K562 (cell line): ENCODE data around the gene AANAT. TPM values are rescaled to one million over a fixed set of nuclear protein-coding genes. Genes with fewer than 3 reads are reported as not detected.

Source experiments
- ATAC-seq: fragments of 200-7000 bp; cut with Tn5 transposase; 3 replicates; pipeline ENCODE4 v1.9.1; 2020; ENCODE audit warnings: moderate library complexity
- BruUV-seq: library from RNA; stranded (reverse); fragments of 400-500 nt; replicated peaks from 2 replicates; lab custom pipeline; 2021; lab: Mats Ljungman, UMichigan
- CTCF ChIA-PET: fragments of 300-600 bp; formaldehyde crosslinking; extraction: SDS; loops from one replicate; lab custom pipeline; 2021; ENCODE audit warnings: low intra/inter-chr PET ratio; lab: Yijun Ruan, JAX
- POLR2A ChIA-PET: fragments of 300-600, 350-650 bp; sonication (Branson Sonifier 250); formaldehyde crosslinking; extraction: SDS; loops from one replicate; lab custom pipeline; 2021; ENCODE audit warnings: antibody characterized with exemption, inconsistent platforms; lab: Yijun Ruan, JAX
- DNase-seq, 4 experiments: peaks; one replicate each; pipeline versions ENCODE4 v3.0.0 to v3.0.0-alpha.2; 2011 to 2018; ENCODE audit warnings: low spot score in 3 of 4, mixed read lengths in 3 of 4; ENCODE audit errors: extremely low read depth in 1 of 4
- FAIRE-seq: peaks from 2 replicates; lab custom pipeline; 2011; peaks lifted over from hg19 to GRCh38; lab: Jason Lieb, UNC
- H2AFZ ChIP-seq: 2 replicates; pipeline ENCODE4 v1.6.0; 2011; ENCODE audit warnings: low read depth, low read length, control low read depth, inconsistent platforms
- H3K27ac ChIP-seq: fragments of 200-600 bp; 3 replicates; pipeline ENCODE4 v1.8.0; 2011; ENCODE audit warnings: low read depth, mild to moderate bottlenecking, control low read depth, inconsistent platforms, low read length, moderate library complexity, mixed read lengths; ENCODE audit errors: extremely low read depth
- H3K27me3 ChIP-seq, 2 experiments: fragments of 300-600 bp in 1 of 2; 2 replicates in 1 of 2; 3 replicates in 1 of 2; pipeline versions ENCODE4 v1.6.0 to v1.8.0; 2011; ENCODE audit warnings: inconsistent platforms in 2 of 2, low read length in 2 of 2, mild to moderate bottlenecking in 1 of 2, mixed read lengths in 1 of 2, moderate library complexity in 1 of 2; ENCODE audit not compliant: control insufficient read depth in 2 of 2, insufficient read depth in 2 of 2
- H3K36me3 ChIP-seq: fragments of 300-600 bp; 3 replicates; pipeline ENCODE4 v1.8.0; 2011; ENCODE audit warnings: mild to moderate bottlenecking, low read length, inconsistent platforms; ENCODE audit not compliant: control insufficient read depth, insufficient read depth
- H3K4me1 ChIP-seq, 2 experiments: fragments of 200-600 bp in 1 of 2; replicated peaks in 1 of 2; 2 replicates in 1 of 2; 3 replicates in 1 of 2; pipeline versions ENCODE4 v1.5.1 to v1.8.0; 2011; ENCODE audit warnings: inconsistent platforms in 2 of 2, low read length in 2 of 2, mild to moderate bottlenecking in 1 of 2, mixed read lengths in 1 of 2, moderate library complexity in 1 of 2; ENCODE audit not compliant: control insufficient read depth in 2 of 2, insufficient read depth in 2 of 2
- H3K4me2 ChIP-seq: 2 replicates; pipeline ENCODE4 v1.6.1; 2011; ENCODE audit warnings: low read length, control low read depth, inconsistent platforms, mixed read lengths; ENCODE audit not compliant: insufficient read depth
- H3K4me3 ChIP-seq: fragments of 200-600 bp; sonication (generic), shearing (Covaris generic); 2 replicates; pipeline ENCODE4 v1.5.1; 2016; ENCODE audit warnings: control low read depth, inconsistent platforms
- H3K79me2 ChIP-seq: fragments of 200-600 bp; 3 replicates; pipeline ENCODE4 v1.8.0; 2011; ENCODE audit warnings: low read length, inconsistent platforms; ENCODE audit not compliant: control insufficient read depth, insufficient read depth
- H3K9ac ChIP-seq, 2 experiments: 2 replicates each; pipeline versions ENCODE4 v1.6.0 to v1.6.1; 2011; ENCODE audit warnings: low read depth in 2 of 2, low read length in 2 of 2, control low read depth in 1 of 2, inconsistent platforms in 1 of 2, mild to moderate bottlenecking in 1 of 2, mixed read lengths in 1 of 2; ENCODE audit not compliant: insufficient read depth in 1 of 2
- H3K9me1 ChIP-seq: one replicate; pipeline ENCODE4 v1.6.0; 2011; ENCODE audit warnings: inconsistent platforms, mild to moderate bottlenecking, low read length, moderate library complexity; ENCODE audit not compliant: control insufficient read depth, insufficient read depth
- H3K9me3 ChIP-seq: replicated peaks from 2 replicates; pipeline ENCODE4 v1.5.1; 2011; ENCODE audit warnings: low read depth, low read length, inconsistent platforms; ENCODE audit not compliant: control insufficient read depth, insufficient read depth
- H4K20me1 ChIP-seq: replicated peaks from 2 replicates; pipeline ENCODE4 v1.6.1; 2011; ENCODE audit warnings: low read length, inconsistent platforms, mixed read lengths; ENCODE audit not compliant: control insufficient read depth, insufficient read depth
- BMI1 ChIP-seq: fragments of 150-350 bp; IDR thresholded peaks from 2 replicates; pipeline ENCODE4 v1.6.1; 2014; ENCODE audit warnings: low read length
- CBX8 ChIP-seq: fragments of 200-600 bp; sonication (generic); IDR thresholded peaks from 2 replicates; pipeline ENCODE4 v1.6.1; 2012; ENCODE audit warnings: borderline replicate concordance, mixed run types, low read depth, mild to moderate bottlenecking, moderate library complexity, mixed read lengths, low read length, control low read depth, inconsistent platforms; ENCODE audit not compliant: poor library complexity, severe bottlenecking; ENCODE audit errors: extremely low read depth
- HDAC3 ChIP-seq: fragments of 450-650 bp; IDR thresholded peaks from 2 replicates; pipeline ENCODE4 v1.6.1; 2018; ENCODE audit warnings: borderline replicate concordance, mild to moderate bottlenecking, moderate library complexity; ENCODE audit not compliant: partially characterized antibody
- HLTF ChIP-seq: fragments of 450-650 bp; IDR thresholded peaks from 2 replicates; pipeline ENCODE4 v1.6.1; 2016
- NFE2L1 ChIP-seq: fragments of 450-650 bp; IDR thresholded peaks from 2 replicates; pipeline ENCODE4 v1.6.1; 2016; ENCODE audit warnings: missing genetic modification characterization, low read depth, mild to moderate bottlenecking, missing compliant biosample characterization, moderate library complexity, borderline replicate concordance
- RNF219 ChIP-seq: fragments of 250-450 bp; sonication (Bioruptor Pico); IDR thresholded peaks from 2 replicates; pipeline ENCODE4 v1.5.0; 2022; ENCODE audit warnings: mild to moderate bottlenecking
- TRIM25 ChIP-seq: fragments of 450-650 bp; IDR thresholded peaks from 2 replicates; pipeline ENCODE4 v1.7.0; 2016; ENCODE audit warnings: borderline replicate concordance
- YBX1 ChIP-seq: fragments of 450-650 bp; IDR thresholded peaks from 2 replicates; pipeline ENCODE4 v1.7.1; 2016; ENCODE audit warnings: mild to moderate bottlenecking
- ZNF165 ChIP-seq: fragments of 250-450 bp; sonication (Bioruptor Pico); IDR thresholded peaks from 2 replicates; pipeline ENCODE4 v1.4.0; 2020; ENCODE audit warnings: borderline replicate concordance
- ZNF224 ChIP-seq: sonication (generic); formaldehyde crosslinking; IDR thresholded peaks from 2 replicates; pipeline ENCODE4 v1.8.0; 2022; ENCODE audit warnings: mild to moderate bottlenecking, missing genetic modification reagents
- ZNF592 ChIP-seq: fragments of 450-650 bp; IDR thresholded peaks from 2 replicates; pipeline ENCODE4 v1.6.1; 2017; ENCODE audit warnings: antibody characterized with exemption, mild to moderate bottlenecking
- ZNF79 ChIP-seq: fragments of 250-450 bp; sonication (Bioruptor Pico); IDR thresholded peaks from 2 replicates; pipeline ENCODE4 v1.4.0; 2020; ENCODE audit warnings: low read depth, mild to moderate bottlenecking, moderate library complexity
- WGBS: fragments of 100-300 bp; shearing (Covaris generic); methylation state at CpG from one replicate; pipeline ENCODE4 v1.1.6; 2016; ENCODE audit warnings: low coverage, mixed read lengths; ENCODE audit not compliant: insufficient coverage; ENCODE audit errors: missing lambda C conversion rate; 5-methylcytosine and 5-hydroxymethylcytosine counted together
- in situ Hi-C: fragments of 300-500 bp; cut with MboI; formaldehyde crosslinking; loops from 4 replicates; pipeline ENCODE4 v1.15.0; 2018; ENCODE audit warnings: inconsistent platforms, mixed read lengths
- intact Hi-C: fragments of 100-400 bp; cut with micrococcal nuclease; formaldehyde crosslinking; loops from 2 replicates; pipeline ENCODE4 v1.14.2; 2022
- polyA plus RNA-seq, 8 experiments: library from polyadenylated mRNA; depleted of rRNA in 4 of 8; stranded (reverse) in 5 of 8; unstranded in 3 of 8; fragments of >200 nt; fragmentation: Nextera tagmentation in 2 of 8; fragmentation: Illumina TruSeq in 1 of 8; extraction: Ambion mirVana in 2 of 8; extraction: Trizol in 1 of 8; gene quantifications; 2 replicates each; pipeline versions ENCODE4 v1.2.1 to v1.2.3, GENCODE V29; 2011 to 2014; ENCODE audit warnings: inconsistent platforms in 1 of 8, missing spikeins in 1 of 8
- total RNA-seq, 7 experiments: library from RNA; depleted of rRNA in 6 of 7; stranded (reverse); fragments of >200 nt in 6 of 7; fragmentation: Illumina TruSeq in 2 of 7; extraction: Trizol in 2 of 7; gene quantifications; 2 replicates each; pipeline versions ENCODE4 v1.2.1 to v1.2.3, GENCODE V29; 2011 to 2021; ENCODE audit warnings: low replicate concordance in 1 of 7

Gene AANAT
- total and polyA plus RNA-seq, 9 of the 15 experiments (the other 6 are each of a cell fraction or from before 2014, with no cell fraction given) = not detected

GRCh38 chr17:76446449-76447231, 20.8 kb upstream of the AANAT start:
- Histone ChIP-seq H3K9me1 (no peaks in the 10 kb centered on the region), H3K4me3 (no peak overlapping the region), H3K4me1 (peaks cover 53 to 66% of the 10 kb centered on the region in 2 experiments), H3K4me2 (peak overlapping the region; percentile 69), H3K27ac (peak overlapping the region; percentile 46), H3K36me3 (0 out of 3 replicates have a peak, but pooled peaks cover 4% of the 10 kb centered on the region), H3K9me3 (no peaks in the 10 kb centered on the region), H2AFZ (no peak overlapping the region), H3K9ac (peak overlapping the region in 1 of 2 experiments; percentile 53; a peak in 1 of 4 replicates), H4K20me1 (peaks cover 44% of the 10 kb centered on the region), H3K79me2 (peaks cover 99% of the 10 kb centered on the region), H3K27me3 (no peaks in the 10 kb centered on the region)
- FAIRE-seq = peak; percentile 85
- peak; percentile 37 for ATAC-seq
- DNase-seq = peak; percentile 44 to 74 (median 56)
- BruUV-seq = no TSS peak
- intact Hi-C loops (no loop called here), in situ Hi-C loops (no loop called here)
- CTCF ChIA-PET = no interaction called here
- 30% methylated on average over 9 of the region's 9 CpGs for WGBS
- POLR2A ChIA-PET = interaction anchor here (1.1 to 1.2 kb wide), 2 partner anchors 10 to 154 kb away, joined by 3 to 4 read pairs; no protein-coding TSS in a partner anchor
- 0 out of 2 replicates have a peak, but pooled peaks have one; percentile 68 for TF ChIP-seq HLTF
- TF ChIP-seq ZNF224 (CRISPR knock-in tag) = no peak
- no peak for TF ChIP-seq YBX1
- TF ChIP-seq TRIM25 = no peak
- TF ChIP-seq ZNF592 = peak; percentile 30; the same call in 1 of the 2 replicates
- TF ChIP-seq CBX8 = no peak
- no peak for TF ChIP-seq RNF219 (CRISPR knock-in tag)
- no peak for TF ChIP-seq HDAC3
- TF ChIP-seq NFE2L1 (tag) = peak; percentile 90
- no peak for TF ChIP-seq ZNF165 (CRISPR knock-in tag)
- TF ChIP-seq BMI1 = no peak
- no peak for TF ChIP-seq ZNF79 (CRISPR knock-in tag)
